ENCODE results near the gene ACKR4.

GRCh38 chr3:132593241-132593946 is 3.7 kb upstream of the ACKR4 start:
- no peak for TF ChIP-seq CTCF (IDR thresholded peaks at IDR 0.05; ENCODE audit: extremely low read depth in 1 of 2, insufficient read depth in 1 of 2, low read depth in 1 of 2, low read length in 2 of 2)
- TF ChIP-seq, protein P1, sequence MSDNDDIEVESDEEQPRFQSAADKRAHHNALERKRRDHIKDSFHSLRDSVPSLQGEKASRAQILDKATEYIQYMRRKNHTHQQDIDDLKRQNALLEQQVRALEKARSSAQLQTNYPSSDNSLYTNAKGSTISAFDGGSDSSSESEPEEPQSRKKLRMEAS (IDR thresholded peaks at IDR 0.05; ENCODE audit: insufficient read depth, insufficient read length), result no peak
